ENCODE data around the gene CREB3L2.

DNA sequence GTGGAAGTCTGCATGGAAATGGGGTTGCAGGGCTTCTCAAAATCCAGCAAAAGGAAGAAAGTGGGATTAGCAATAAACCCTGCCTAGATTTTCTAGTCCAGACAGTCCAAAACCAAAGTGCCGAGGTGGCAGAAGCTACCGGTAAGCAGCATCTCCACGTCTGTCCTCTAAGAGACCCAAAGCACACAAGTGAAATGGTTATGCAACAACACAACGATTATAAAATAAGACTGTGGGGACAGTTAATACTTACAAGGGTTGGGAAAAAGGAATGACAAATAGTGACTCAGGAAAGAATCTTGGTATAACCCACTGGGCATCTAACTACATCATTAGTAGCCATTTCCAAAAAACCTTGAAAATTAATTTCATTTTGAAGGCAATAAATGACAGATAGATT is 24.7 kb downstream of the CREB3L2 start:
- TF ChIP-seq, protein P1, sequence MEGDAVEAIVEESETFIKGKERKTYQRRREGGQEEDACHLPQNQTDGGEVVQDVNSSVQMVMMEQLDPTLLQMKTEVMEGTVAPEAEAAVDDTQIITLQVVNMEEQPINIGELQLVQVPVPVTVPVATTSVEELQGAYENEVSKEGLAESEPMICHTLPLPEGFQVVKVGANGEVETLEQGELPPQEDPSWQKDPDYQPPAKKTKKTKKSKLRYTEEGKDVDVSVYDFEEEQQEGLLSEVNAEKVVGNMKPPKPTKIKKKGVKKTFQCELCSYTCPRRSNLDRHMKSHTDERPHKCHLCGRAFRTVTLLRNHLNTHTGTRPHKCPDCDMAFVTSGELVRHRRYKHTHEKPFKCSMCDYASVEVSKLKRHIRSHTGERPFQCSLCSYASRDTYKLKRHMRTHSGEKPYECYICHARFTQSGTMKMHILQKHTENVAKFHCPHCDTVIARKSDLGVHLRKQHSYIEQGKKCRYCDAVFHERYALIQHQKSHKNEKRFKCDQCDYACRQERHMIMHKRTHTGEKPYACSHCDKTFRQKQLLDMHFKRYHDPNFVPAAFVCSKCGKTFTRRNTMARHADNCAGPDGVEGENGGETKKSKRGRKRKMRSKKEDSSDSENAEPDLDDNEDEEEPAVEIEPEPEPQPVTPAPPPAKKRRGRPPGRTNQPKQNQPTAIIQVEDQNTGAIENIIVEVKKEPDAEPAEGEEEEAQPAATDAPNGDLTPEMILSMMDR (IDR thresholded peaks at IDR 0.05): no peak
- TF ChIP-seq POLR2AphosphoS5 (IDR thresholded peaks at IDR 0.05): peak in 1 of 3 donors; percentile 26
- no peak for TF ChIP-seq EP300 (IDR thresholded peaks at IDR 0.05; ENCODE audit: low read depth)
- TF ChIP-seq POLR2A (IDR thresholded peaks at IDR 0.05): no peak
